HG03432 (cell line): Measurements from ENCODE around the gene MEIS3.
"Not testable (repeated sequence)": the region's sequence is repeated elsewhere in the genome, so short reads cannot be mapped to it uniquely, and the experiment has no call there.

Source experiments
- ATAC-seq: cut with Tn5 transposase; IDR thresholded peaks from one replicate; pipeline ENCODE4 v1.9.1; 2021; ENCODE audit warnings: mild to moderate bottlenecking, moderate library complexity; ENCODE audit not compliant: unreplicated experiment

Gene MEIS3

DNA sequence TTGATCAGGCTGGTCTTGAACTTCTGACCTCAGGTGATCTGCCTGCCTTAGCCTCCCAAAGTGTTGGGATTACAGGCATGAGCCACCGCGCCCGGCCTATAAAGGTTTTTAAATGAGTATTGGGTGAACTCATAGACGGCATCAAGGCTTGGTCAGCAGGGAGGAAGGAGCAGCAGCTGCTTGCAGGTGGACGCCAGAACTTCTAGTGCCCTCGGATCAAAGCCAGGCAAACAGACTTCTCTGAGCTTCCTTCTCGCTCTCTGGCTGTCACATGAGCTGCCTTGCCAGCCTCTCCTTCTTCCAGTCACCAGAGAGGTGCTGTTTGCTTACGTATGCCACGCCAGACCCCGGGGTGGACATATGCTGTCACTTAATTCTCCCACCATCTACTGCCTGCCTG is 53.9 kb downstream of the MEIS3 start:
- ATAC-seq: not testable (repeated sequence)

DNA sequence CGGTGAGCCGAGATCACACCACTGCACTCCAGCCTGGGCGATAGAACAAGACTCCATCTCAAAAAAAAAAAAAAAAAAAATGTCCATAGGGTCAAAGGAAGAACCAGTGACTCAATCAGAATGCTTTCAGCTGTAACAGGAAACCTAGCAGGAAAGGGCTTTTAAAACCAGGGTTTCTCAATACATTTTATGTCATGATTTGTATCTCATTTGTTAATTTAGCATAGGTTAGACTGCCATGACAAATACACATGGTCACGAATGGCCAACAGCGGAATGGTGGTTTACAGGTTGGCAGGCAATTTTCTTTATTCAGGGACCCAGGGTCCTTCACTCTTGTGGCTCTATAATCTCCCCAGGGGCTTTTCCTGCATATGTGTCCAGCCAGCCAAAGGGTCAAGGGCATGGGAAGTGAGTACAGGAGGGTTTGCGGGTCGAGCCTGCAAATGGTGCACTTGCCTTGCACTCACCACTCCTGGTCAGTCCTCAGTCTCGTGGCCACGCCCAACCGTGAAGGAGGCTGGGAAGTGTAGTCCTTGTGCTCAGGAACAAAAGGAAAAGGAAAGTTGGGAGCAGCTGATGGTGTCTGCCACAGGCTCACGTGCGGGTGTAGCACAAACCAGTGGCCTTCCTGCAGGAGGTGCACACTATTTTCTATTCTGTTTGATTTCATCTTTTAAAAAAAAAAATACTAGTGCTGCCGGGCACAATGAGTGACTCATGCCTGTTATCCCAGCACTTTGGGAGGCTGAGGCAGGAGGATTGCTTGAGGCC is 55.4 kb downstream of the MEIS3 start:
- no peak for ATAC-seq

DNA sequence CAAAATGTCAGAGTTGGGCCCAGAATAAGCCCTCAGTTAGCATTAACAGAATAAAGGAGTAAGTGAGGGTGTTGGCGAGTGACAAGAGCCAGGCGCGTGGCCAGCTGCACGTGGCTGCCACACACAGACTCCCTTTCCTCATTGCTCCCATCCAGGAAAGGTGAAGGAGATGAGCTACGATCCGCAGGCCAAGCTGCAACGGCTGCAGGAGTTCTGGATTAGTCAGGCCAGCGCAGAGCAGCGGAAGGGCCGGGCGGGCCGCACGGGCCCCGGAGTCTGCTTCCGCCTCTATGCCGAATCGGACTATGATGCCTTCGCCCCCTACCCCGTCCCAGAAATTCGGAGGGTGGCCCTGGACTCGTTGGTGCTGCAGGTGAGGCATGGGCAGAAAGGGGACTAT is 57.0 kb downstream of the MEIS3 start:
- no peak for ATAC-seq

DNA sequence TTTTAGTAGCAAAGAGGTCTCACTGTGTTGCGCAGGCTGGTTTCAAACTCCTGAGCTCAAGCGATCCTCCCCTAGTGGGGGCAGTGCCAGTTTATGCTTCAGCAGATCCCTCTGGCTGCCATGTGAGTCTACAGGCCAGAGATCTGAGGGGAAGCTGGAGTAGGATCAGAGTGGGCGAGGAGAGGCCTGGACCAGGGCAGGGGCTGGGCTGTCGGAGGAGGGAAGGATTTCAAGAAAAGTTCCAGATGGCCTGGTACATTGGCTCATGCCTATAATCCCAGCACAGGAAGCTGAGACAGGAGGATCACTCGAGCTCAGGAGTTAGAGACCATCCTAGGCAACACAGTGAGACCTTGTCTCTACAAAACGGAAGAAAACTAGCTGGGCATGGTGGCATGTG is 60.4 kb downstream of the MEIS3 start:
- ATAC-seq: no peak

GRCh38 chr19:47357788-47358680 is 61.3 kb downstream of the MEIS3 start:
- no peak for ATAC-seq

- no peak for ATAC-seq
Observed at GRCh38 chr19:47356900-47357299, 62.4 kb downstream of the MEIS3 start.

- ATAC-seq: no peak
Observed at GRCh38 chr19:47353307-47353712, 66.0 kb downstream of the MEIS3 start.
